DMS 273 treated with DMSO at 0.1 percent for 48 hours (cell line): Measurements from ENCODE around the gene ALPK3.

Experiments used
- DNase-seq: peaks from one replicate; lab custom pipeline; 2025; lab: John Stamatoyannopoulos, UW

ALPK3 gene

GRCh38 chr15:84799511-84800187, 17.5 kb upstream of the ALPK3 start:
- no peak for DNase-seq

GRCh38 chr15:84800365-84800806, 16.8 kb upstream of the ALPK3 start:
- no peak for DNase-seq

DNA sequence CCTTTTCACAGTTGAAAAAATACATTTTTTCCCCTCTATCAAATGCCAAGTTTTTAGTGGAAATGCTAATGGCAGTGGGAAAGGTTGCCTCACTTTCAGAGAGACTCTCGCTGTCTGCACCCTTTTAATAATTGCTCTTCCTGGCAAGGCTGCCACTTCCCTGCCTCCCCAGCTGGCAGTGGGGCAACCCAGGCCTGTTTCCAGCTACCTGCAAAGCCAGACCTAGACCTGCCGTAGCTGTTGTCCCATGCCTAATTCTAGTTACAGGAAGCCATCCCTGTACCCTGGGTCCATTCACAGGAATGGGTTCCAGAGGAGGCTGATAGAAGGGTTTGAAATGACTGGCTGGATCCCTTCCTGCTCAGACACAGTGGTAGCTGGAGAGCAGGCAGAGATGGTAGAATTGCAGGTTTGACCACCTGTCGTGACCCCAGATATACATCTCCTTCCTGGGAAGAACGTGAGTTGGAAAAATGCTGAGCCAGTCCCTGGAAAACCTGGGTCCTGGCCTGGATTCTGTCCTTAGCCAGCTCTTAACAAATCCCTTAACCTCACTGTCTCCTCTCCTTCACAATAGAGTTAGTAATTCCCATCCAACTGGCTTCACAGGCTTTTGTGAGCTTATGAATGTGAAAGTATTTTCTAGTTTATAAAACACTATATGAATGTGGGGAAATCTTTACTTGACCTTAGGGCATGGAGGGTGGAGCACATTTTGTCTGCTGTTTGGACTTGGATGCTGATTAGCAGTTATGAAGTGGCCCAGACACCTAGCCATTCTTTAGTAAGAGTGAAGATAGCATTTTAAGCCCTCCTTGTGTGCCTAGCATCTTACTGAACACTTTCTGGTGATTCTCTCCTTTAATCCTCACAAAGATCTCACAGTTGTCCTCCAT, 12.9 kb upstream of the ALPK3 start:
- DNase-seq: no peak

DNA sequence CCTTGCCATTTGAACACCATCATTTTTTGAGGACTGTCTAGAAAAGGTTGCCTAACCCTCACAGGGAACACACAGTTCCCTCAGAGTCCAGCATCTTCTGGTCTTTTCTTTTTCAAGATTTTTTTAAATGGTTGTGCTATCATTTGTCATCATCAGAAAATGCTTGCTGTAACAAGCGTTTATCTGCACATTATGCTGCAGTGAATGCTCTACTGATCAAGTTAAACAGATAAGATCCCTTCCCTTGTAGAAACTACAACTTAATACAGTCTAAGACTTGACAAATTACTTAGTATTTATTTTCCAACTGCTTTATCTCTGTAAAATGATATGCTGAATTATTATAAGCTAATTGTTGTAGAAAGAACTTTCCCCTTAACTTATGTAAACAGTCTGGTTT, 11.9 kb upstream of the ALPK3 start:
- no peak for DNase-seq

- DNase-seq: no peak
Measured at GRCh38 chr15:84807228-84807627, 9.9 kb upstream of the ALPK3 start.

DNA sequence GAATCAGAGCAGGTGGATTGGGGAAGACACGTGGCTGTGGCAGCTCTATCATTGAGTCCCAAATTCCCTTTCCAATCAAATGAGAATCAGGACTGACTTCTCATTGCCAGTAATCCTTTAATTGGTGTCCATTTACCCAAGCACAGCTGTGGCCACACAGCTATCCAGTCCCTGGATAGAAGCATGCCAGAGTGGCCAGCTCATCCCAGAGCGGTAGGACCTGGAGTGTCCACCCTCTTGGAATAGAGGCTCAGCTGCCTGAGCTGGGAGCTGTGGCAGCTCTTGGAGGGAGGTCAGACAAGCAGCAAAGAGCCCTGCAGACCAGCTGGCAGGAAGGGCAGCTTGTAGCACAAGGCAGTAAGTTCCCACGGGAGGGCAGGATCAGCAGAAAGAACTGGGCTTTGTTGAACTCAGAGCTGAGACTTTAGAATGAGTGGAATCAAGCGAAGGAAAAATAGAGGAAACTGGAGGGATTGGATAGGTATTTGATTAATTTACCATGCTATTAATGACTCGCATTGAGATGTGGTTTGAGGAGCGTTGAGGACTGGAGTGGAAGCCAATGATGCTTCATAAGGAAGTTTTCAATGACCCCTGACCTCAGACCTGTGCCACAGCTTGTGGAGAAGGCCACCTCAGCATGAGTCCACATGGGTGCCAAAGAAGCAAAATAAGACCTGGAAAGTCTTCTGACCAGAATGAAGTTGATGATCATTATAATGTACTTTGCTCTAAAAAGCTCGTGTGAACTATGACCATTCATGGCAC, 6.9 kb upstream of the ALPK3 start:
- no peak for DNase-seq

DNA sequence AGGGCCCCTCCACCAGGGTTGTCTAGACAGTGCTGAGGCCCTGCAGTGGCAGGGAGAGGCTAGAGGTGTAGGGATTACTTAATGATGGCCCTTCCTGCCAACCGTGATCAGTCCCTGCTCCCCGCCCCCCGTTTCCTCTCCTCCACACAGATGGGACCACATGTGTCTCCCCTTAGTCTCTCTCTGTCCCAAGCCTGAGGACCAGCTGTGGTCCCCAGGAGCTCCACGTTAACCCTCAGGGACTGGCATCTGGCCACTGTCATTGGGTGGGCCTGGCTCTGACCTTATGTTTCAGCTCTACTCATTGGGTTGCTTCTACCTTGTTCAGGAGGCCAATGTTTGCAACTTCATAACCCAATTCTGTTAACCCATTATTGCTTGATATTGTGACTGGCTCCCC, 6.0 kb upstream of the ALPK3 start:
- no peak for DNase-seq

DNA sequence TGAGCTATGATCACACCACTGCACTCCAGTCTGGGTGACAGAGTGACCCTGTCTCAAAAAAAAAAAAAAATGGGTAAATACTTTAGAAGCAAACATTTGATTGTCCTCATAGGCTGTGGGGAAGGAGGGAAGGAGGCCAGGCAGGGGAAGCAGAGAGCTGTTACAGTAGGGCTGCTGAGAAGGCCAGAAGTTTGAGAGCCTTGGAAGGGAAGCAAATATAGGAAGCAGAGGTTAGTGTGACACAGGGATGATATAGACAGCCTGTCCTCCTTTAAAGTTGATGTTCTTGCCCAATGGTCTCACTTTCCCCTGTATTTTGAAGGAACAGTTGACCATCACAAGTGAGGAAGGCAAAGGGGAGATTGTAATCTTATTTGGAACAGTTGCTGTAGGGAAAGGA, 5.3 kb upstream of the ALPK3 start:
- DNase-seq: no peak

- no peak for DNase-seq
Measured at GRCh38 chr15:84812842-84813241, 4.3 kb upstream of the ALPK3 start.

- no peak for DNase-seq
Measured at GRCh38 chr15:84813435-84813834, 3.7 kb upstream of the ALPK3 start.

DNA sequence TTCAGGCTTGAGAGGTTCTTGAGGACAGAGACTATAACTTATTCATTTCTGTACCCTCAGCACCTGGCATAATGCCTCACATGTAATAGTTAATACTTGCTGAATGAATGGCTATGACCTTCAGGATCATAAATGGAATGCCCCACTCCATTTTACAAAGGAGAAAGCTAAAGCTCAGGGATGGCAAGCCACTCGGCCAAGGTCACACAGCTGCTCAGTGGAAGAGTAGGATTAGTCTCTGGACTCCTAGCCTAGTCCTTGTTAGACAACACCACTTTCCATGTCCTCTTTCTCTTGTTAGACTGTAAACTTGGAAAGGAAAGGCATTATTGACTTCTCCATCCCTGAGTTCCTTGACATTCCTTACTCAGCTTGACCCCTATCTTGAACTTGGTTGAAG, 3.2 kb upstream of the ALPK3 start:
- no peak for DNase-seq

DNA sequence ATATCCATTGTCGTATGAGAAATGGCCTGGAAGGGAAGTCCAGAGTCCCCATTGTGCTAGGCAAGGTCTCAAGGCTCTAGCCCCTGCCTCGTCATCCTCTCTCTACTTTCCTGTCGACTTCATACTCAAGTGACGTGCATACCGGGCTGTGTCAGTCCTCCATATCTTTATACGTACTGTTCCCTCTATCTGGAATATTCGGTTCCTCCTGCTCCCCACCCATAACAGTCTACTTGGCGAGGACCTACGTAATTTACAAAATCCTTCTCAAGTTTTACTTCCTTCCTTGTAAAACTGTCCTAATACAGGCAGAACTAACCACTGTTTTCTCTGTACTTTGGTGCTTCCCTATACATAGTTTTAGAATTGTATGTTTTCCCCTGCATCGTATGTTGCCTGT, 2.2 kb upstream of the ALPK3 start:
- no peak for DNase-seq

DNA sequence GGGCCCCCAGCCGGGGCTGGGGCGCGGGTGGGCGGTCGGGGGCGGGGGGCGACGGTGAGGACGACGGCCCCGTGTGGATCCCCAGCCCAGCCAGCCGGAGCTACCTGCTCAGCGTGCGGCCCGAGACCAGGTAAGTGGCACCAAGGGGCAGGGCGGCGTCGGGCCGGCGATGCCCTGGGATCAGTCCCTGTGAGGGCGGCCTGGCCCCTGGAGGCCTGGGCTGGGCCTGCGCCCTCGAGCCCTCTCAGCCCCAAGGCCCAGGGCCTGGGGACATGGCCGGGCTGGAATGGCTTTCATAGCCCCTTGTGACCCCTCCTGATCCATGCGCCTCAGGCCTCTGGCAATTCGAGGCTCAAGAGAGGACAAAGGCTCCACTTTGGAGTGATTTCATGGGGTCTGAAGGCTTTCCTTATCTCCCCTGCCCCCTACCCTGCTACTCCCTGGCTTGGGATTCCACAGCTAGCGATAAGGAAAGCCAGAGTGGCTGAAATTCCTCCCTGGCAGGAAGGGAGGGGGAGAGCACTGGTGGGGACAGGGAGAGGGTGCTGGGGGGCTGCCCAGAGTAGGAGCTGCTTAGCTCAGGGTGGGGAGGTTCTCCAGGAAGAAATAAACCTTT, 418 bp downstream of the ALPK3 start:
- DNase-seq: no peak

GRCh38 chr15:84818261-84819131, 1.3 kb downstream of the ALPK3 start:
- DNase-seq: no peak

DNA sequence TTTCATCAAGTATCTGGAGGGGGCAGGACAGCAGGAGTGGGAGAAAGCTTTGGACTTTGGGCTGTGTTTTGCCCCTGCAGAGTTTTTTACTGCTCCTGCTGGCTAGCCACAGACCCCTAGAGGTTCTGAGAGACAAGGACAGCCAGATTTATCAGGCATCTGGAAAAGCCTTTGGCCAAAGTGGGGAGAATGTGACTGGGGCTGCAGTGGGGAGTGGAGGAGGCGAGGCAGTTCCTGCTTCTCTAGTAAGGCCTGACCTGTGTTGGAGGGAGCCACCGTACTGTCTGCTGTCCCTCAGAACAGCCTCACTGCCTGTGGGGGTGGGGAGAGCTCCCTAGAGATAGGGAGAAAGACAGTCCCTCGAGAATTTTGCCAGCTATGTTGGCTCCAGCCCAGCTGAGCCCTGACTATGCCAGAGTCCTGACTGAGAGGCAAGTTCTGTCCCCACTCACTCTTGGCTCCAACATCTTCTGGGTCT, 2.2 kb downstream of the ALPK3 start:
- no peak for DNase-seq

GRCh38 chr15:84819791-84820190, 2.6 kb downstream of the ALPK3 start:
- DNase-seq: no peak

DNA sequence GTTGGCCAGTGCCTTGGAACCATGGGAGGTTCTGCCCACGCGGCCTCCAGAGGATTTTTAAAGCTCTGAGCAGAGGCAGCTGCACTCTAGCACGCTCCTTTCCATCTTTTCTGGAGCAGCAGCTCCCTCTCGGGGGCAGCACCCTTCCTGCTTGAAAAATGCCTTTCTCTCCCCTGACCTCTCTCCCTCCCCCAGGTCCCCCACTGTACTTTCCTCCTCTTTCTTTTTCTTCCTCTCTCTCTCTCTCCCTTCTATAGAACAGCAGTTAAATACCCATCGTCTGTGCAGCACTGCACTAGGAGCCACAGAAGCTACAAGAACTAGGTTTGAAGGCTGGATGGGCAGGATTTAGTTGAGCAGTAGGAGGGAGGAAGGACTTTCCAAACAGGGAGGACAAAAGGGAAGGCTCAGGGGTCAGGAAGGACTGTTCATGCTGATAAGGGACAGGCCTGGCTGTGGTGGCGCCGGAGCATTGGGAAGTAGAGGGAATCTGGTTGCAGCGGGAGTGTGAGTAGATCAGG, 4.4 kb downstream of the ALPK3 start:
- DNase-seq: no peak

- DNase-seq: peak; percentile 47
Measured at GRCh38 chr15:84822653-84823281, 5.6 kb downstream of the ALPK3 start.

- no peak for DNase-seq
Measured at GRCh38 chr15:84823282-84823878, 6.2 kb downstream of the ALPK3 start.
